A549 (cell line): ENCODE measurements around the gene CMTM2. TPM values are rescaled to one million over a fixed set of nuclear protein-coding genes. Genes with fewer than 3 reads are reported as not detected.

Source experiments
- ATAC-seq, 2 experiments: fragments of 200-7000 bp in 1 of 2; fragments of >200 bp in 1 of 2; cut with Nextera tagmentation in 1 of 2; cut with Tn5 transposase in 1 of 2; 3 replicates each; pipeline versions ENCODE4 v1.8.0 to v1.9.1; 2018 to 2020; ENCODE audit warnings: mild to moderate bottlenecking in 1 of 2, moderate library complexity in 1 of 2
- CTCF ChIA-PET: fragments of 300-600 bp; sonication (Branson Sonifier 250); formaldehyde crosslinking; extraction: SDS; loops from one replicate; lab custom pipeline; 2021; ENCODE audit warnings: antibody characterized with exemption, inconsistent platforms; lab: Yijun Ruan, JAX
- POLR2A ChIA-PET: fragments of 350-600 bp; formaldehyde crosslinking; extraction: SDS; loops from one replicate; lab custom pipeline; 2021; ENCODE audit warnings: antibody characterized with exemption, inconsistent platforms; lab: Yijun Ruan, JAX
- DNase-seq, 2 experiments: peaks; one replicate each; pipeline versions ENCODE4 v3.0.0 to v3.0.0-alpha.2; 2011 to 2016; ENCODE audit warnings: low read depth in 1 of 2, low spot score in 1 of 2
- FAIRE-seq: peaks from 2 replicates; lab custom pipeline; 2011; peaks lifted over from hg19 to GRCh38; lab: Jason Lieb, UNC
- H3K27ac ChIP-seq, 2 experiments: fragments of >200 bp; sonication (Bioruptor Twin); formaldehyde crosslinking; 3 replicates each; pipeline ENCODE4 v1.5.1; 2016 to 2017
- H3K4me1 ChIP-seq: fragments of >200 bp; sonication (Bioruptor Twin); formaldehyde crosslinking; 3 replicates; pipeline ENCODE4 v1.6.1; 2016
- H3K4me2 ChIP-seq: fragments of >200 bp; sonication (Bioruptor Twin); formaldehyde crosslinking; 3 replicates; pipeline ENCODE4 v1.6.1; 2016
- H3K4me3 ChIP-seq: fragments of >200 bp; sonication (Bioruptor Twin); formaldehyde crosslinking; 3 replicates; pipeline ENCODE4 v1.5.1; 2016
- H3K9me3 ChIP-seq: fragments of >200 bp; sonication (Bioruptor Twin); formaldehyde crosslinking; 3 replicates; pipeline ENCODE4 v1.6.1; 2016
- BHLHE40 ChIP-seq: IDR thresholded peaks from 2 replicates; pipeline ENCODE4 v1.6.1; 2012; ENCODE audit warnings: low read depth, low read length, inconsistent platforms
- CHD2 ChIP-seq: fragments of 150-350 bp; IDR thresholded peaks from 2 replicates; pipeline ENCODE4 v1.6.1; 2014; ENCODE audit warnings: low read length; ENCODE audit not compliant: partially characterized antibody
- EHF ChIP-seq: fragments of 250-450 bp; sonication (Bioruptor Pico); IDR thresholded peaks from 2 replicates; pipeline ENCODE4 v1.5.0; 2020; ENCODE audit warnings: mild to moderate bottlenecking
- EP300 ChIP-seq, 2 experiments: fragments of >200 bp; sonication (Bioruptor Twin); formaldehyde crosslinking; IDR thresholded peaks; 2 replicates in 1 of 2; 3 replicates in 1 of 2; pipeline ENCODE4 v1.6.1; 2016 to 2017
- FOSL2 ChIP-seq, 2 experiments: fragments of 450-650 bp in 1 of 2; fragments of >200 bp in 1 of 2; sonication (Bioruptor Twin) in 1 of 2; formaldehyde crosslinking; IDR thresholded peaks; 2 replicates each; pipeline versions ENCODE4 v1.5.0 to v1.6.1; 2016 to 2020; ENCODE audit warnings: mild to moderate bottlenecking in 1 of 2, moderate library complexity in 1 of 2
- HES2 ChIP-seq: fragments of >200 bp; sonication (Bioruptor Twin); formaldehyde crosslinking; IDR thresholded peaks from 2 replicates; pipeline ENCODE4 v1.6.1; 2016
- HEYL ChIP-seq: fragments of 250-450 bp; sonication (Bioruptor Pico); IDR thresholded peaks from 2 replicates; pipeline ENCODE4 v1.8.0; 2021; ENCODE audit warnings: mild to moderate bottlenecking, moderate library complexity
- HOXB5 ChIP-seq: fragments of 250-450 bp; sonication (Bioruptor Pico); IDR thresholded peaks from 2 replicates; pipeline ENCODE4 v1.5.0; 2020; ENCODE audit warnings: mild to moderate bottlenecking, moderate library complexity
- JUN ChIP-seq, 2 experiments: fragments of >200 bp; sonication (Bioruptor Twin); formaldehyde crosslinking; IDR thresholded peaks; 2 replicates in 1 of 2; 3 replicates in 1 of 2; pipeline ENCODE4 v1.6.1; 2016 to 2017
- MAFK ChIP-seq: fragments of 450-650 bp; IDR thresholded peaks from 2 replicates; pipeline ENCODE4 v1.6.1; 2014; ENCODE audit not compliant: partially characterized antibody
- MYC ChIP-seq: IDR thresholded peaks from 2 replicates; pipeline ENCODE4 v1.6.1; 2012; ENCODE audit warnings: mild to moderate bottlenecking, inconsistent platforms, low read length, improper control_type of control experiment, borderline replicate concordance
- NPAS2 ChIP-seq: fragments of 250-450 bp; sonication (Bioruptor Pico); IDR thresholded peaks from 2 replicates; pipeline ENCODE4 v1.8.0; 2022; ENCODE audit warnings: mild to moderate bottlenecking, moderate library complexity, borderline replicate concordance
- POLR2A ChIP-seq: IDR thresholded peaks from 2 replicates; pipeline ENCODE4 v1.6.1; 2012; ENCODE audit warnings: mild to moderate bottlenecking, low read length
- RAD21 ChIP-seq, 2 experiments: fragments of >200 bp in 1 of 2; sonication (Bioruptor Twin) in 1 of 2; formaldehyde crosslinking in 1 of 2; IDR thresholded peaks in 1 of 2; conservative IDR thresholded peaks in 1 of 2; 2 replicates in 1 of 2; 3 replicates in 1 of 2; pipeline ENCODE4 v1.6.1; 2012 to 2018; ENCODE audit warnings: inconsistent platforms in 1 of 2
- RNF2 ChIP-seq: fragments of 200-600 bp; sonication (generic); IDR thresholded peaks from 2 replicates; pipeline ENCODE4 v1.6.1; 2016; ENCODE audit warnings: low read depth, mild to moderate bottlenecking, antibody characterized with exemption, moderate library complexity, borderline replicate concordance
- SMC3 ChIP-seq: fragments of >200 bp; sonication (Bioruptor Twin); formaldehyde crosslinking; IDR thresholded peaks from 3 replicates; pipeline ENCODE4 v1.6.1; 2018; ENCODE audit warnings: inconsistent platforms
- TFCP2L1 ChIP-seq: fragments of 250-450 bp; sonication (Bioruptor Pico); IDR thresholded peaks from 2 replicates; pipeline ENCODE4 v1.5.0; 2021; ENCODE audit warnings: mild to moderate bottlenecking
- ZFP36 ChIP-seq: fragments of 450-650 bp; IDR thresholded peaks from 2 replicates; pipeline ENCODE4 v1.6.1; 2014; ENCODE audit warnings: borderline replicate concordance; ENCODE audit not compliant: partially characterized antibody
- ZNF302 ChIP-seq: fragments of 250-450 bp; sonication (Bioruptor Pico); IDR thresholded peaks from 2 replicates; pipeline ENCODE4 v1.9.0; 2021; ENCODE audit warnings: inconsistent platforms, mild to moderate bottlenecking, moderate library complexity
- WGBS: methylation state at CpG from one replicate; pipeline ENCODE4 v1.1.6; 2017; ENCODE audit errors: missing lambda C conversion rate; 5-methylcytosine and 5-hydroxymethylcytosine counted together
- polyA plus RNA-seq, 4 experiments: library from polyadenylated mRNA; depleted of rRNA in 3 of 4; stranded (reverse); fragments of >200 nt; fragmentation: RNase III in 1 of 4; extraction: RNeasy Plus Mini Kit Qiagen cat#74134 plus additional on column Dnase treatment in 1 of 4; gene quantifications; 2 replicates in 3 of 4; 3 replicates in 1 of 4; pipeline ENCODE4 v1.2.3, GENCODE V29; 2011 to 2017
- TF ChIP-seq, protein P1 (sequence below): fragments of >200 bp; sonication (Bioruptor Twin); formaldehyde crosslinking; IDR thresholded peaks from 3 replicates; pipeline ENCODE4 v1.5.1; 2016
- TF ChIP-seq, protein P2 (sequence below): IDR thresholded peaks from 2 replicates; pipeline ENCODE4 v1.6.1; 2012
- TF ChIP-seq, protein P3 (sequence below): IDR thresholded peaks from 2 replicates; pipeline ENCODE4 v1.6.1; 2012
- TF ChIP-seq, protein P4 (sequence below): fragments of 250-450 bp; sonication (Bioruptor Pico); IDR thresholded peaks from 2 replicates; pipeline ENCODE4 v1.5.0; 2021; ENCODE audit warnings: mild to moderate bottlenecking, moderate library complexity, borderline replicate concordance
- TF ChIP-seq, protein P5 (sequence below): fragments of 250-450 bp; sonication (Bioruptor Pico); IDR thresholded peaks from 2 replicates; pipeline ENCODE4 v1.5.0; 2020; ENCODE audit warnings: low read depth, mild to moderate bottlenecking, moderate library complexity
- TF ChIP-seq, protein P6 (sequence below): fragments of 150-350 bp; IDR thresholded peaks from 2 replicates; pipeline ENCODE4 v1.6.1; 2014; ENCODE audit warnings: low read depth, mild to moderate bottlenecking, low read length
- TF ChIP-seq, protein P7 (sequence below): fragments of >200 bp; sonication (Bioruptor Twin); formaldehyde crosslinking; IDR thresholded peaks from 3 replicates; pipeline ENCODE4 v1.6.1; 2016

CMTM2 gene
- polyA plus RNA-seq, 2 of the 4 experiments (the other 2 are of a cell fraction): 0.15 TPM; not detected in 1

DNA sequence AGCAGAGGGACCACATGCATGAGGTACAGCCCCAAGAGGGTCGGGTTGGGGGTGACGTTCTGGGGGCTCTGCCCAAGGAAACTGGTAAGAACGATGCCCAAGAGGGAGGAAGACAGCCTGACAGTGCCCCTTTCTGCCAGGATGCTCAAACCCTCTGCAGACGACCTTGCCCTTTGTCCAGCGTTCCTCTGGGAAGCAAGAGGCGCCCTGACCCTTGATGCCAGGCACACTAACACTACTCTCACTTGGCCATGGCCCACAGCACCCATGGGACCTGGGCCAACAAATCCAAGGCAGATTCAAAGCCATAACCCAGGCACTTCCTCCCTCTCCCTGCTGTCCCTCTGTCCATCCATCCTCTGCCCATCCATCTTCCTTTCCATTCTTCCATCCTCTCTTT, 49.8 kb upstream of the CMTM2 start:
- Histone ChIP-seq H3K4me2 (no peak overlapping the region), H3K4me3 (no peak overlapping the region)
- ATAC-seq: no peak
- no peak for FAIRE-seq
- DNase-seq: no peak
- POLR2A ChIA-PET: no interaction called here
- TF ChIP-seq ZFP36: no peak
- TF ChIP-seq, protein P1, sequence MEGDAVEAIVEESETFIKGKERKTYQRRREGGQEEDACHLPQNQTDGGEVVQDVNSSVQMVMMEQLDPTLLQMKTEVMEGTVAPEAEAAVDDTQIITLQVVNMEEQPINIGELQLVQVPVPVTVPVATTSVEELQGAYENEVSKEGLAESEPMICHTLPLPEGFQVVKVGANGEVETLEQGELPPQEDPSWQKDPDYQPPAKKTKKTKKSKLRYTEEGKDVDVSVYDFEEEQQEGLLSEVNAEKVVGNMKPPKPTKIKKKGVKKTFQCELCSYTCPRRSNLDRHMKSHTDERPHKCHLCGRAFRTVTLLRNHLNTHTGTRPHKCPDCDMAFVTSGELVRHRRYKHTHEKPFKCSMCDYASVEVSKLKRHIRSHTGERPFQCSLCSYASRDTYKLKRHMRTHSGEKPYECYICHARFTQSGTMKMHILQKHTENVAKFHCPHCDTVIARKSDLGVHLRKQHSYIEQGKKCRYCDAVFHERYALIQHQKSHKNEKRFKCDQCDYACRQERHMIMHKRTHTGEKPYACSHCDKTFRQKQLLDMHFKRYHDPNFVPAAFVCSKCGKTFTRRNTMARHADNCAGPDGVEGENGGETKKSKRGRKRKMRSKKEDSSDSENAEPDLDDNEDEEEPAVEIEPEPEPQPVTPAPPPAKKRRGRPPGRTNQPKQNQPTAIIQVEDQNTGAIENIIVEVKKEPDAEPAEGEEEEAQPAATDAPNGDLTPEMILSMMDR: no peak
- TF ChIP-seq HEYL (CRISPR knock-in tag): no peak
- no peak for TF ChIP-seq JUN (IDR thresholded peaks at IDR 0.05)
- TF ChIP-seq, protein P2, sequence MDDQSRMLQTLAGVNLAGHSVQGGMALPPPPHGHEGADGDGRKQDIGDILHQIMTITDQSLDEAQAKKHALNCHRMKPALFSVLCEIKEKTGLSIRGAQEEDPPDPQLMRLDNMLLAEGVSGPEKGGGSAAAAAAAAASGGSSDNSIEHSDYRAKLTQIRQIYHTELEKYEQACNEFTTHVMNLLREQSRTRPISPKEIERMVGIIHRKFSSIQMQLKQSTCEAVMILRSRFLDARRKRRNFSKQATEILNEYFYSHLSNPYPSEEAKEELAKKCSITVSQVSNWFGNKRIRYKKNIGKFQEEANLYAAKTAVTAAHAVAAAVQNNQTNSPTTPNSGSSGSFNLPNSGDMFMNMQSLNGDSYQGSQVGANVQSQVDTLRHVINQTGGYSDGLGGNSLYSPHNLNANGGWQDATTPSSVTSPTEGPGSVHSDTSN: no peak
- TF ChIP-seq FOSL2 (IDR thresholded peaks at IDR 0.05): no peak
- no peak for TF ChIP-seq FOSL2 (CRISPR knock-in tag; IDR thresholded peaks at IDR 0.05)
- no peak for TF ChIP-seq HOXB5 (CRISPR knock-in tag)
- TF ChIP-seq RAD21 (conservative IDR thresholded peaks at IDR 0.05 in 1 of 2, IDR thresholded peaks at IDR 0.05 in 1 of 2): no peak
- TF ChIP-seq, protein P3, sequence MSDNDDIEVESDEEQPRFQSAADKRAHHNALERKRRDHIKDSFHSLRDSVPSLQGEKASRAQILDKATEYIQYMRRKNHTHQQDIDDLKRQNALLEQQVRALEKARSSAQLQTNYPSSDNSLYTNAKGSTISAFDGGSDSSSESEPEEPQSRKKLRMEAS: no peak
- TF ChIP-seq, protein P4, sequence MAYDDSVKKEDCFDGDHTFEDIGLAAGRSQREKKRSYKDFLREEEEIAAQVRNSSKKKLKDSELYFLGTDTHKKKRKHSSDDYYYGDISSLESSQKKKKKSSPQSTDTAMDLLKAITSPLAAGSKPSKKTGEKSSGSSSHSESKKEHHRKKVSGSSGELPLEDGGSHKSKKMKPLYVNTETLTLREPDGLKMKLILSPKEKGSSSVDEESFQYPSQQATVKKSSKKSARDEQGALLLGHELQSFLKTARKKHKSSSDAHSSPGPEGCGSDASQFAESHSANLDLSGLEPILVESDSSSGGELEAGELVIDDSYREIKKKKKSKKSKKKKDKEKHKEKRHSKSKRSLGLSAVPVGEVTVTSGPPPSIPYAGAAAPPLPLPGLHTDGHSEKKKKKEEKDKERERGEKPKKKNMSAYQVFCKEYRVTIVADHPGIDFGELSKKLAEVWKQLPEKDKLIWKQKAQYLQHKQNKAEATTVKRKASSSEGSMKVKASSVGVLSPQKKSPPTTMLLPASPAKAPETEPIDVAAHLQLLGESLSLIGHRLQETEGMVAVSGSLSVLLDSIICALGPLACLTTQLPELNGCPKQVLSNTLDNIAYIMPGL (CRISPR knock-in tag): no peak
- no peak for TF ChIP-seq RNF2
- TF ChIP-seq MAFK: no peak
- no peak for TF ChIP-seq MYC
- no peak for TF ChIP-seq SMC3
- TF ChIP-seq CHD2: no peak
- TF ChIP-seq, all 56 proteins: peak for 0
- Histone ChIP-seq H3K27ac (no peak overlapping the region), H3K4me1 (no peaks in the 10 kb centered on the region), H3K9me3 (no peaks in the 10 kb centered on the region)
- CTCF ChIA-PET: interaction anchor here (1.1 to 1.8 kb wide), 4 partner anchors 8 to 18 kb away, joined by 3 to 5 read pairs (median 4); no protein-coding TSS in a partner anchor
- WGBS: 65% methylated on average over 6 of the region's 6 CpGs

DNA sequence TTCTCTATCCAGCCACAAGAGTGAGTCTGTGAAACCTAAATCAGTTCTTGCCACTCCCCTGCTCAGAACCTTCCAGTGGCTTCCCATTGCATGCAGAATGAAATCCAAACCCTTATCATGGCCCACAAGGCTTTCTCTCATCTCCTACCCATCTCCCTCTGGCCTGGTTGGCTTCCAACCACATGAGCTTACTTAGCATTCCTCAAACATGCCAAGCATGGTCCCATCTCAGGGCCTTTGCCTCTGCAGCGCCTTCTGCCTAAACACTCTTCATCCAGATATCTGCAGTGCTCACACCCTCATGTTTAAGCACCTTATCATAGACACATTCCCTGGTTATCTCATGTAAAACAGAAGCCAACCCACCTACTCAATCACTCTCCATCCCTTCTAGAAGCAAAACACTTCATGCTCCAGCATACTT, 44.9 kb upstream of the CMTM2 start:
- no peak overlapping the region for H3K27ac ChIP-seq
- no peak overlapping the region for H3K4me3 ChIP-seq
- 96% methylated on average over 1 of the region's 1 CpG for WGBS
- H3K4me1 ChIP-seq: no peaks in the 10 kb centered on the region
- CTCF ChIA-PET: interaction anchor here (1.3 to 1.5 kb wide), 2 partner anchors 9 to 10 kb away, joined by 3 to 4 read pairs; no protein-coding TSS in a partner anchor
- POLR2A ChIA-PET: no interaction called here
- TF ChIP-seq NPAS2 (CRISPR knock-in tag) (no peak), EP300 (IDR thresholded peaks at IDR 0.05) (no peak), RNF2 (no peak), EHF (CRISPR knock-in tag) (no peak), HES2 (no peak), JUN (IDR thresholded peaks at IDR 0.05) (no peak), POLR2A (no peak), TFCP2L1 (CRISPR knock-in tag) (no peak), ZFP36 (no peak), ZNF302 (CRISPR knock-in tag) (no peak), BHLHE40 (no peak)
- TF ChIP-seq, protein P3: no peak
- TF ChIP-seq, protein P5, sequence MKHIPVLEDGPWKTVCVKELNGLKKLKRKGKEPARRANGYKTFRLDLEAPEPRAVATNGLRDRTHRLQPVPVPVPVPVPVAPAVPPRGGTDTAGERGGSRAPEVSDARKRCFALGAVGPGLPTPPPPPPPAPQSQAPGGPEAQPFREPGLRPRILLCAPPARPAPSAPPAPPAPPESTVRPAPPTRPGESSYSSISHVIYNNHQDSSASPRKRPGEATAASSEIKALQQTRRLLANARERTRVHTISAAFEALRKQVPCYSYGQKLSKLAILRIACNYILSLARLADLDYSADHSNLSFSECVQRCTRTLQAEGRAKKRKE (CRISPR knock-in tag): no peak
- TF ChIP-seq, protein P2: no peak
- TF ChIP-seq, protein P6, sequence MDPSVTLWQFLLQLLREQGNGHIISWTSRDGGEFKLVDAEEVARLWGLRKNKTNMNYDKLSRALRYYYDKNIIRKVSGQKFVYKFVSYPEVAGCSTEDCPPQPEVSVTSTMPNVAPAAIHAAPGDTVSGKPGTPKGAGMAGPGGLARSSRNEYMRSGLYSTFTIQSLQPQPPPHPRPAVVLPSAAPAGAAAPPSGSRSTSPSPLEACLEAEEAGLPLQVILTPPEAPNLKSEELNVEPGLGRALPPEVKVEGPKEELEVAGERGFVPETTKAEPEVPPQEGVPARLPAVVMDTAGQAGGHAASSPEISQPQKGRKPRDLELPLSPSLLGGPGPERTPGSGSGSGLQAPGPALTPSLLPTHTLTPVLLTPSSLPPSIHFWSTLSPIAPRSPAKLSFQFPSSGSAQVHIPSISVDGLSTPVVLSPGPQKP: no peak
- TF ChIP-seq, protein P7, sequence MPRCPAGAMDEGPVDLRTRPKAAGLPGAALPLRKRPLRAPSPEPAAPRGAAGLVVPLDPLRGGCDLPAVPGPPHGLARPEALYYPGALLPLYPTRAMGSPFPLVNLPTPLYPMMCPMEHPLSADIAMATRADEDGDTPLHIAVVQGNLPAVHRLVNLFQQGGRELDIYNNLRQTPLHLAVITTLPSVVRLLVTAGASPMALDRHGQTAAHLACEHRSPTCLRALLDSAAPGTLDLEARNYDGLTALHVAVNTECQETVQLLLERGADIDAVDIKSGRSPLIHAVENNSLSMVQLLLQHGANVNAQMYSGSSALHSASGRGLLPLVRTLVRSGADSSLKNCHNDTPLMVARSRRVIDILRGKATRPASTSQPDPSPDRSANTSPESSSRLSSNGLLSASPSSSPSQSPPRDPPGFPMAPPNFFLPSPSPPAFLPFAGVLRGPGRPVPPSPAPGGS: no peak
- DNase-seq (no peak), ATAC-seq (no peak), FAIRE-seq (no peak)
- H3K9me3 ChIP-seq: no peaks in the 10 kb centered on the region
- no peak overlapping the region for H3K4me2 ChIP-seq
